Lung (tissue), 12 donors: ENCODE data around the gene C20orf173. TPM values are rescaled to one million over a fixed set of nuclear protein-coding genes. Genes with fewer than 3 reads are reported as not detected.

Experiments
- ATAC-seq: fragments of 200-7000 bp; cut with Tn5 transposase; one replicate; pipeline ENCODE4 v1.9.1; 2020; ENCODE audit warnings: moderate number of reproducible peaks; ENCODE audit not compliant: insufficient read depth, low FRiP score
- DNase-seq, 3 donors: peaks; one replicate each; pipeline ENCODE4 v3.0.0-alpha.2; 2013 to 2017
- H3K27ac ChIP-seq, 2 donors: one replicate each; pipeline ENCODE4 v1.5.1; 2013; ENCODE audit warnings: mild to moderate bottlenecking in 2 of 2, moderate library complexity in 2 of 2, control low read depth in 1 of 2, inconsistent platforms in 1 of 2, low read depth in 1 of 2, low read length in 1 of 2
- H3K27me3 ChIP-seq, 3 donors: one replicate each; pipeline ENCODE4 v1.5.1; 2013; ENCODE audit warnings: low read length in 2 of 3; ENCODE audit not compliant: control insufficient read depth in 3 of 3, insufficient read depth in 3 of 3
- H3K36me3 ChIP-seq, 4 donors: one replicate each; pipeline ENCODE4 v1.5.1; 2013; ENCODE audit warnings: low read length in 4 of 4, mild to moderate bottlenecking in 1 of 4, moderate library complexity in 1 of 4; ENCODE audit not compliant: control insufficient read depth in 4 of 4, insufficient read depth in 4 of 4
- H3K4me1 ChIP-seq, 5 donors: one replicate each; pipeline ENCODE4 v1.5.1; 2013; ENCODE audit warnings: low read length in 5 of 5, mild to moderate bottlenecking in 2 of 5, moderate library complexity in 1 of 5; ENCODE audit not compliant: control insufficient read depth in 5 of 5, insufficient read depth in 5 of 5
- H3K4me3 ChIP-seq: one replicate; pipeline ENCODE4 v1.5.1; 2013; ENCODE audit warnings: mild to moderate bottlenecking, control low read depth, moderate library complexity
- H3K9ac ChIP-seq, 2 donors: one replicate each; pipeline ENCODE4 v1.5.1; 2013; ENCODE audit warnings: low read length in 2 of 2, control low read depth in 1 of 2; ENCODE audit not compliant: insufficient read depth in 1 of 2
- H3K9me3 ChIP-seq, 4 donors: one replicate each; pipeline ENCODE4 v1.5.1; 2013; ENCODE audit warnings: low read length in 3 of 4, mild to moderate bottlenecking in 1 of 4, moderate library complexity in 1 of 4; ENCODE audit not compliant: control insufficient read depth in 4 of 4, insufficient read depth in 3 of 4
- WGBS, 2 donors: extraction: QIAGEN DNeasy Blood & Tissue Kit; methylation state at CpG; one replicate each; pipeline ENCODE4 v1.1.7; 2013; 5-methylcytosine and 5-hydroxymethylcytosine counted together
- polyA plus RNA-seq, 2 donors: library from polyadenylated mRNA; stranded (reverse); fragments of 200-250 nt; gene quantifications; one replicate each; pipeline ENCODE4 v1.2.1, GENCODE V29; 2013
- total RNA-seq, 2 donors: library from RNA; depleted of rRNA in 1 of 2; stranded (reverse); fragments of >200 nt in 1 of 2; gene quantifications; one replicate each; pipeline ENCODE4 v1.2.1, GENCODE V29; 2014 to 2021
- TF ChIP-seq, protein P1 (sequence below): IDR thresholded peaks from 2 replicates; pipeline ENCODE4 v1.5.1; 2012; ENCODE audit warnings: mild to moderate bottlenecking; ENCODE audit errors: control extremely low read depth, extremely low read depth
- donor health status: control.
- donor health status: control.
- donor health status: Bipolar disorder and iron deficiency.
- donor health status: healthy.
- donor health status: DM: yes; HTN: yes; CAD: no.

C20orf173 gene
- total and polyA plus RNA-seq, 4 donors, result not detected

DNA sequence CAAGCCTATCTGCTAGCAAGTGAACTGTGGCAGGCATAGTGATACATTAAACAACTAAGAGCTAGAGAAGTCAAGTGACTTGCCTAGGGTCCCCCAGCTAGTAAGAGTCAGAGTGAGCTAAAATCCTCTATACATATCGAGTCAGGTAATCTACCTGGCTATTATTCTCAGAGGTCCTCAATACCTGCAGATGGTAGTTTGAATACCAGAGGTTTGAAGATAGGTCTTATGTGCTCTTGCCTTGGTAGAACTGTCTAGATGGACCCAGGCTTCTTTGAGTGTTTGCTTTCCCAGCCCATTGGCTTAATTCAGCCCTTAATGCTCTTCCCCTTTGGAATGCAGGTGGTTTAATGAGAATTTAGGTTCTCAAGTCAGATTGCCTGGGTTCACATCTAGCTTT is 13.5 kb upstream of the C20orf173 start:
- Histone ChIP-seq H3K4me3 (no peak overlapping the region), H3K27me3 (no peaks in the 10 kb centered on the region), H3K9ac (no peak overlapping the region), H3K4me1 (peaks cover 3 to 14% (median 5%) of the 10 kb centered on the region in 5 donors), H3K9me3 (no peaks in the 10 kb centered on the region), H3K27ac (no peak overlapping the region), H3K36me3 (peaks cover 2 to 25% (median 9%) of the 10 kb centered on the region in 4 donors)
- WGBS, 2 donors, result 98 to 100% methylated on average over 1 of the region's 1 CpG
- no peak for DNase-seq
- no peak for ATAC-seq
- TF ChIP-seq, protein P1, sequence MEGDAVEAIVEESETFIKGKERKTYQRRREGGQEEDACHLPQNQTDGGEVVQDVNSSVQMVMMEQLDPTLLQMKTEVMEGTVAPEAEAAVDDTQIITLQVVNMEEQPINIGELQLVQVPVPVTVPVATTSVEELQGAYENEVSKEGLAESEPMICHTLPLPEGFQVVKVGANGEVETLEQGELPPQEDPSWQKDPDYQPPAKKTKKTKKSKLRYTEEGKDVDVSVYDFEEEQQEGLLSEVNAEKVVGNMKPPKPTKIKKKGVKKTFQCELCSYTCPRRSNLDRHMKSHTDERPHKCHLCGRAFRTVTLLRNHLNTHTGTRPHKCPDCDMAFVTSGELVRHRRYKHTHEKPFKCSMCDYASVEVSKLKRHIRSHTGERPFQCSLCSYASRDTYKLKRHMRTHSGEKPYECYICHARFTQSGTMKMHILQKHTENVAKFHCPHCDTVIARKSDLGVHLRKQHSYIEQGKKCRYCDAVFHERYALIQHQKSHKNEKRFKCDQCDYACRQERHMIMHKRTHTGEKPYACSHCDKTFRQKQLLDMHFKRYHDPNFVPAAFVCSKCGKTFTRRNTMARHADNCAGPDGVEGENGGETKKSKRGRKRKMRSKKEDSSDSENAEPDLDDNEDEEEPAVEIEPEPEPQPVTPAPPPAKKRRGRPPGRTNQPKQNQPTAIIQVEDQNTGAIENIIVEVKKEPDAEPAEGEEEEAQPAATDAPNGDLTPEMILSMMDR, result no peak

DNA sequence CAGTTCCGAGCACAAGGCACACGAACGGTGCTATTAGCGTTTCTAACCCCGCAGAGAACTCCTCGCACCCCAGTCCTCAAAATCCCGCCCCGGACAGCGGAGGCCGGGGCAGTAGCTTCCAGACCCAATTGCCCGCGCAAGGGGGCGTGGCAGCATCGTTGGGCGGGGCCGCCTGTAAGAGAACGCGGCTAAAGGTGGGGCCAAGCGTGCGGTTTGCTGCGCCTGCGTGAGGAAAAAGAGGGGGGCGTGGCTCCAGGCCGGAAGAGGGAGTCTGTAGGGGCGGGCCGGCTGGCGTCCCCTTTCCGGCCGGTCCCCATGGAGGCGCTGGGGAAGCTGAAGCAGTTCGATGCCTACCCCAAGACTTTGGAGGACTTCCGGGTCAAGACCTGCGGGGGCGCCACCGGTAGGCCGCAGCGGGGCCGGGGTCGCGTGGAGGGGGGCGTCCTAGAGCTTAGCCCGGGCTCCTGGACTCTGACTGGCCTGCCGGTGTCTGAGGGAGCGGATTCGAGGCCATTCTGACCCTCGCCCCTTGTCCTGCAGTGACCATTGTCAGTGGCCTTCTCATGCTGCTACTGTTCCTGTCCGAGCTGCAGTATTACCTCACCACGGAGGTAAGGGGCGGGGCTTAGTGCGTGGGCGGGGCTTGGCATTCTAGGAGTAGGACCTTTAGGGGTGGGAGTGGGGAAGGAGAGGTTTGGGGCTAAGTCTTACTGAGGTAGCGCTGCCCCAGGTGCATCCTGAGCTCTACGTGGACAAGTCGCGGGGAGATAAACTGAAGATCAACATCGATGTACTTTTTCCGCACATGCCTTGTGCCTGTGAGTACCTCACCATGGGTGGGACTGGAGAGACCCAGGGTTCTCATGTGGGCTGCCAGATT is 12.6 kb upstream of the C20orf173 start, which contains the start of gene ERGIC3:
Gene ERGIC3, plus strand, starts transcription at position 296 of the 880 bp plus-strand sequence. Its CDS starts 20 bp downstream, at position 316.
- H3K27ac ChIP-seq, result peak within 1 kb of the TSS; percentile 76 to 81
- H3K9me3 ChIP-seq, result no peaks in the 10 kb centered on the region
- TF ChIP-seq, protein P1, result no peak
- no peaks in the 10 kb centered on the region for H3K27me3 ChIP-seq
- H3K9ac ChIP-seq, result peak within 1 kb of the TSS; percentile 47 to 65
- H3K4me3 ChIP-seq, result peak within 1 kb of the TSS; percentile 70
- ATAC-seq, result peak; percentile 99
- peaks cover 0 to 22% (median 5%) of the 10 kb centered on the region in 4 donors for H3K36me3 ChIP-seq
- DNase-seq, result peak; percentile 97 to 98 (median 98)
- H3K4me1 ChIP-seq, result peaks cover 3 to 14% (median 5%) of the 10 kb centered on the region in 5 donors
- 3 to 5% methylated on average over 54 to 57 of the region's 57 CpGs for WGBS, 2 donors

DNA sequence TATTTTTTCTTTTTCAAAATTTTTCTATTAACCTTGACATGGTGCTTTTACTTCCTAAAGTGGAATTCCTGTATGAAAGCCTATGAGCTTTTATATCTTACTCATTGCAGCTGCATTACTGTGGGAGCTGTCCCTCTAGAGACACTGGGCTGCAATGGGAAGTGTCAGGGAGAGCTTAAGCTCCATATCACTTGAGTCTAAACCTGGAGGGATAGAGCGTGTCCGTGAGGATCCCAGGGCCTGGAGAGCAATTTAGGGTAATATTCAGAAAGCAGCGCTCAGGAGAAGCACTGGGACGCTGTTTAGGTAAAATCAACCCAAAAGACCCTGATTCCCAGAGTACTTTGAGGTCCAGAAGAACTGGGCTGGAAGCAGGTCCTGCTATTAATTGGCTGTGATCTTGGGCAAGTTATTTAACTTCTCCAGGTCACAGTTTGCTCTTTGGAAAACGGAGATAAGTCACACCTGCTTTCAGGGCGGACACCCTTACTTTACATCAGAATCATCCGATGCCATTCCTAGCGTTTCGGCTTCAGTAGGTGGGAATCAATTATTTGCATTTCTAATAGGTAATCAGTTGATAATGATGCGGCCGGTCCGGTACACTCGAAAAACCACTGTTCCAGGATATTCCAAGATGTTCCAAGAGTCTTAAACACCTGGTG is 11.8 kb upstream of the C20orf173 start:
- H3K9ac ChIP-seq, result peak overlapping the region in 1 of 2 donors; percentile 47
- H3K4me1 ChIP-seq, result peaks cover 3 to 14% (median 5%) of the 10 kb centered on the region in 5 donors
- no peaks in the 10 kb centered on the region for H3K27me3 ChIP-seq
- H3K4me3 ChIP-seq, result no peak overlapping the region
- no peak for DNase-seq
- TF ChIP-seq, protein P1, result no peak
- H3K27ac ChIP-seq, result no peak overlapping the region
- peaks cover 0 to 15% (median 5%) of the 10 kb centered on the region in 4 donors for H3K36me3 ChIP-seq
- ATAC-seq, result no peak
- no peaks in the 10 kb centered on the region for H3K9me3 ChIP-seq
- 35 to 40% methylated on average over 13 of the region's 13 CpGs for WGBS, 2 donors
